Left ventricle myocardium superior (tissue), 1 donor: Measurements from ENCODE around the gene RSPO4. TPM values are rescaled to one million over a fixed set of nuclear protein-coding genes. Genes with fewer than 3 reads are reported as not detected.
"Not testable (repeated sequence)": the region's sequence is repeated elsewhere in the genome, so short reads cannot be mapped to it uniquely, and the experiment has no call there.

ENCODE experiments used
- ATAC-seq: fragments of 200-7000 bp; cut with Tn5 transposase; one replicate; pipeline ENCODE4 v1.9.1; 2020; ENCODE audit warnings: mild to moderate bottlenecking, moderate library complexity
- DNase-seq: peaks from one replicate; pipeline ENCODE4 v3.0.0-alpha.2; 2020
- intact Hi-C: fragments of 100-400 bp; cut with micrococcal nuclease; formaldehyde crosslinking; loops from one replicate; pipeline ENCODE4 v1.11.0; 2022
- long read RNA-seq: library from polyadenylated mRNA; unstranded; transcript quantifications from one replicate; pipeline ENCODE4 v2.0.0, GENCODE V29; 2021
- total RNA-seq: library from RNA; stranded (reverse); fragmentation: NEBNext Ultra II Directional; extraction: Animal tissue kit (Norgen Biotek cat#: 25700); gene quantifications from one replicate; pipeline ENCODE4 v1.2.1, GENCODE V29; 2021
- donor health status: DM: no; HTN: yes; CAD: no; lungs with severe emphysema.

Gene RSPO4
- total RNA-seq = 0.42 TPM
- long read RNA-seq = 0 reads

GRCh38 chr20:1001911-1002681, at the start of gene RSPO4:
Gene RSPO4, minus strand, starts transcription at chr20:1002311. Its CDS starts 147 bp downstream, at chr20:1002164.
- ATAC-seq (no peak), DNase-seq (no peak)
- intact Hi-C loops = no loop called here

- intact Hi-C loops = no loop called here
- ATAC-seq = no peak
- DNase-seq = no peak
Observed at GRCh38 chr20:1050440-1050839, 48.3 kb upstream of the RSPO4 start.

- ATAC-seq (no peak), DNase-seq (no peak)
- intact Hi-C loops = no loop called here
Observed at GRCh38 chr20:1045860-1046418, 43.8 kb upstream of the RSPO4 start.

GRCh38 chr20:1041845-1042390, 39.8 kb upstream of the RSPO4 start:
- DNase-seq (no peak), ATAC-seq (no peak)
- intact Hi-C loops = no loop called here

GRCh38 chr20:1038205-1038604, 36.1 kb upstream of the RSPO4 start:
- no peak for DNase-seq
- no peak for ATAC-seq
- intact Hi-C loops = no loop called here

- DNase-seq = no peak
- no peak for ATAC-seq
- intact Hi-C loops = no loop called here
Observed at GRCh38 chr20:1037039-1037438, 34.9 kb upstream of the RSPO4 start.

- ATAC-seq = no peak
- DNase-seq = no peak
- intact Hi-C loops = no loop called here
Observed at GRCh38 chr20:1035466-1035865, 33.4 kb upstream of the RSPO4 start.

- intact Hi-C loops = no loop called here
- ATAC-seq = no peak
Observed at GRCh38 chr20:1034415-1034789, 32.3 kb upstream of the RSPO4 start.

GRCh38 chr20:1033751-1034414, 31.8 kb upstream of the RSPO4 start:
- intact Hi-C loops = no loop called here
- ATAC-seq = peak; percentile 15
- peak; percentile 34 for DNase-seq

More at GRCh38 chr20:1034415-1034789, 32.3 kb upstream of the RSPO4 start:
- DNase-seq = no peak

- intact Hi-C loops = no loop called here
- ATAC-seq = no peak
- no peak for DNase-seq
Observed at GRCh38 chr20:1029980-1030379, 27.9 kb upstream of the RSPO4 start.

- ATAC-seq, DNase-seq, intact Hi-C loops: not testable (repeated sequence)
Observed at GRCh38 chr20:1026214-1026613, 24.1 kb upstream of the RSPO4 start.

GRCh38 chr20:1022871-1023270, 20.8 kb upstream of the RSPO4 start:
- intact Hi-C loops = no loop called here
- no peak for ATAC-seq
- DNase-seq = no peak

GRCh38 chr20:1020614-1021013, 18.5 kb upstream of the RSPO4 start:
- intact Hi-C loops = no loop called here
- DNase-seq (no peak), ATAC-seq (no peak)

- intact Hi-C loops = no loop called here
- ATAC-seq (no peak), DNase-seq (no peak)
Observed at GRCh38 chr20:1019344-1019743, 17.2 kb upstream of the RSPO4 start.

GRCh38 chr20:1017677-1018076, 15.6 kb upstream of the RSPO4 start:
- ATAC-seq = no peak
- no peak for DNase-seq
- intact Hi-C loops = no loop called here

- intact Hi-C loops = no loop called here
- ATAC-seq = no peak
- DNase-seq = no peak
Observed at GRCh38 chr20:1015181-1015580, 13.1 kb upstream of the RSPO4 start.

- no peak for DNase-seq
- intact Hi-C loops = no loop called here
Observed at GRCh38 chr20:1014471-1014870, 12.4 kb upstream of the RSPO4 start.

GRCh38 chr20:1013566-1014340, 11.6 kb upstream of the RSPO4 start:
- intact Hi-C loops = no loop called here
- ATAC-seq (no peak), DNase-seq (no peak)

More at GRCh38 chr20:1014471-1014870, 12.4 kb upstream of the RSPO4 start:
- ATAC-seq = no peak

- DNase-seq = no peak
- intact Hi-C loops = no loop called here
- ATAC-seq = no peak
Observed at GRCh38 chr20:1012359-1013168, 10.5 kb upstream of the RSPO4 start.
